MM.1S (cell line): ENCODE results near the gene TRAF3.

ENCODE experiments used
- DNase-seq: peaks from one replicate; pipeline ENCODE4 v3.0.0-alpha.2; 2015
- H2AFZ ChIP-seq: fragments of 300-600 bp; sonication (generic); 2 replicates; pipeline ENCODE4 v1.6.0; 2016; ENCODE audit warnings: antibody characterized with exemption, low read length
- H3F3A ChIP-seq: fragments of 300-600 bp; sonication (generic); 2 replicates; pipeline ENCODE4 v1.6.1; 2016; ENCODE audit warnings: mild to moderate bottlenecking, antibody characterized with exemption, low read length, moderate library complexity, mixed read lengths; ENCODE audit not compliant: insufficient read depth
- H3K27ac ChIP-seq: fragments of 300-600 bp; sonication (generic); 2 replicates; pipeline ENCODE4 v1.5.1; 2016; ENCODE audit warnings: mild to moderate bottlenecking, low read length
- H3K27me3 ChIP-seq: fragments of 300-600 bp; sonication (generic); replicated peaks from 2 replicates; pipeline ENCODE4 v1.6.0; 2016; ENCODE audit warnings: low read length; ENCODE audit not compliant: insufficient read depth
- H3K36me3 ChIP-seq: fragments of 300-600 bp; sonication (generic); replicated peaks from 2 replicates; pipeline ENCODE4 v1.6.1; 2016; ENCODE audit warnings: mild to moderate bottlenecking, low read length, mixed read lengths; ENCODE audit not compliant: insufficient read depth
- H3K4me1 ChIP-seq: fragments of 300-600 bp; sonication (generic); 2 replicates; pipeline ENCODE4 v1.6.1; 2016; ENCODE audit warnings: low read length, mixed read lengths
- H3K4me2 ChIP-seq: fragments of 300-600 bp; sonication (generic); 2 replicates; pipeline ENCODE4 v1.6.0; 2016; ENCODE audit warnings: low read depth, low read length
- H3K4me3 ChIP-seq: fragments of 300-600 bp; sonication (generic); 2 replicates; pipeline ENCODE4 v1.5.1; 2016; ENCODE audit warnings: low read length, mixed read lengths
- H3K79me2 ChIP-seq: fragments of 300-600 bp; sonication (generic); 2 replicates; pipeline ENCODE4 v1.6.1; 2016; ENCODE audit warnings: mixed run types, low read length, mixed read lengths
- H3K9ac ChIP-seq: fragments of 300-600 bp; sonication (generic); 2 replicates; pipeline ENCODE4 v1.6.1; 2016; ENCODE audit warnings: low read length, mixed read lengths
- H3K9me2 ChIP-seq: fragments of 300-600 bp; sonication (generic); replicated peaks from 2 replicates; pipeline ENCODE4 v1.6.1; 2016; ENCODE audit warnings: mild to moderate bottlenecking, low read length, mixed read lengths; ENCODE audit not compliant: insufficient read depth
- H3K9me3 ChIP-seq: fragments of 300-600 bp; sonication (generic); replicated peaks from 2 replicates; pipeline ENCODE4 v1.6.1; 2016; ENCODE audit warnings: mild to moderate bottlenecking, low read length, mixed read lengths; ENCODE audit not compliant: insufficient read depth
- H4K20me1 ChIP-seq: fragments of 300-600 bp; sonication (generic); 2 replicates; pipeline ENCODE4 v1.6.1; 2016; ENCODE audit warnings: mild to moderate bottlenecking, low read length, moderate library complexity, mixed read lengths; ENCODE audit not compliant: insufficient read depth
- CTCF ChIP-seq: fragments of 300-600 bp; sonication (generic); IDR thresholded peaks from 2 replicates; pipeline ENCODE4 v1.5.1; 2016; ENCODE audit warnings: antibody characterized with exemption, low read length, mixed read lengths
- EZH2 ChIP-seq: fragments of 300-600 bp; sonication (generic); optimal IDR thresholded peaks from 2 replicates; pipeline ENCODE3; 2017; ENCODE audit warnings: low read depth, mild to moderate bottlenecking, antibody characterized with exemption, low read length, mixed read lengths
- EZH2phosphoT487 ChIP-seq: fragments of 300-600 bp; sonication (generic); IDR thresholded peaks from 2 replicates; pipeline ENCODE4 v1.6.1; 2018; ENCODE audit warnings: antibody characterized with exemption, low read length

TRAF3 gene

GRCh38 chr14:102951799-102952198 is 174.6 kb downstream of the TRAF3 start:
- H3K4me3 ChIP-seq, result no peak overlapping the region
- no peaks in the 10 kb centered on the region for H3K4me1 ChIP-seq
- H3K9me3 ChIP-seq, result no peaks in the 10 kb centered on the region
- no peak overlapping the region for H2AFZ ChIP-seq
- no peaks in the 10 kb centered on the region for H3K9me2 ChIP-seq
- H3K9ac ChIP-seq, result no peak overlapping the region
- H4K20me1 ChIP-seq, result no peaks in the 10 kb centered on the region
- H3K27me3 ChIP-seq, result no peaks in the 10 kb centered on the region
- DNase-seq, result no peak
- TF ChIP-seq EZH2 (no peak), CTCF (no peak), EZH2phosphoT487 (no peak)
- H3F3A ChIP-seq, result no peaks in the 10 kb centered on the region
- H3K79me2 ChIP-seq, result no peaks in the 10 kb centered on the region
- H3K4me2 ChIP-seq, result no peak overlapping the region
- H3K27ac ChIP-seq, result no peak overlapping the region
- no peaks in the 10 kb centered on the region for H3K36me3 ChIP-seq

- Histone ChIP-seq H3K79me2 (no peaks in the 10 kb centered on the region), H3K27ac (no peak overlapping the region), H4K20me1 (no peaks in the 10 kb centered on the region), H3K9ac (no peak overlapping the region), H3K4me2 (no peak overlapping the region), H2AFZ (no peak overlapping the region), H3K27me3 (no peaks in the 10 kb centered on the region), H3F3A (no peaks in the 10 kb centered on the region), H3K9me2 (no peaks in the 10 kb centered on the region), H3K4me3 (no peak overlapping the region), H3K4me1 (no peaks in the 10 kb centered on the region), H3K36me3 (no peaks in the 10 kb centered on the region), H3K9me3 (no peaks in the 10 kb centered on the region)
- no peak for DNase-seq
- TF ChIP-seq EZH2phosphoT487, result no peak
These were observed 175.0 kb downstream of the TRAF3 start for GRCh38 chr14:102952276-102952675.

GRCh38 chr14:102953100-102953499 is 175.9 kb downstream of the TRAF3 start:
- Histone ChIP-seq H3K79me2 (no peaks in the 10 kb centered on the region), H3F3A (no peaks in the 10 kb centered on the region), H2AFZ (no peak overlapping the region), H3K27ac (no peak overlapping the region), H3K4me3 (no peak overlapping the region), H3K27me3 (no peaks in the 10 kb centered on the region), H3K4me2 (no peak overlapping the region), H3K4me1 (no peaks in the 10 kb centered on the region), H4K20me1 (no peaks in the 10 kb centered on the region), H3K9me2 (no peaks in the 10 kb centered on the region), H3K9me3 (no peaks in the 10 kb centered on the region), H3K36me3 (no peaks in the 10 kb centered on the region), H3K9ac (no peak overlapping the region)
- no peak for DNase-seq
- TF ChIP-seq EZH2phosphoT487 (no peak), CTCF (no peak), EZH2 (no peak)

- H3K9ac ChIP-seq, result no peak overlapping the region
- no peaks in the 10 kb centered on the region for H3F3A ChIP-seq
- H4K20me1 ChIP-seq, result no peaks in the 10 kb centered on the region
- H3K4me3 ChIP-seq, result no peak overlapping the region
- no peaks in the 10 kb centered on the region for H3K9me3 ChIP-seq
- H3K27me3 ChIP-seq, result no peaks in the 10 kb centered on the region
- no peaks in the 10 kb centered on the region for H3K36me3 ChIP-seq
- H2AFZ ChIP-seq, result no peak overlapping the region
- H3K4me1 ChIP-seq, result no peaks in the 10 kb centered on the region
- no peaks in the 10 kb centered on the region for H3K9me2 ChIP-seq
- TF ChIP-seq EZH2phosphoT487, result no peak
- H3K79me2 ChIP-seq, result no peaks in the 10 kb centered on the region
- no peak overlapping the region for H3K4me2 ChIP-seq
- H3K27ac ChIP-seq, result no peak overlapping the region
- DNase-seq, result no peak
These were observed 177.0 kb downstream of the TRAF3 start for GRCh38 chr14:102954081-102954789.
